Peyer's patch (tissue), 4 donors: ENCODE results near the gene HCRT.
"Not testable (repeated sequence)": the region's sequence is repeated elsewhere in the genome, so short reads cannot be mapped to it uniquely, and the experiment has no call there.

Source experiments
- CTCF ChIP-seq, 6 experiments: fragments of 450-650 bp in 4 of 6; fragments of 200-600 bp in 2 of 6; sonication (generic) in 1 of 6; IDR thresholded peaks; one replicate each; pipeline ENCODE4 v1.5.1; 2017 to 2019; ENCODE audit warnings: antibody characterized with exemption in 6 of 6, mild to moderate bottlenecking in 3 of 6, moderate library complexity in 1 of 6
- POLR2A ChIP-seq, 2 donors: fragments of 450-650 bp; IDR thresholded peaks; one replicate each; pipeline ENCODE4 v1.5.1; 2017; ENCODE audit warnings: antibody characterized with exemption in 2 of 2, mild to moderate bottlenecking in 2 of 2, moderate library complexity in 2 of 2

- TF ChIP-seq CTCF, POLR2A (IDR thresholded peaks at IDR 0.05): not testable (repeated sequence)
These were observed 42.1 kb downstream of the HCRT start for GRCh38 chr17:42143138-42143537.
